GM19438 (cell line): ENCODE measurements around the gene HBE1.
A peak's percentile ranks its signal among the peaks of the same experiment; 100 is the strongest.
"Not testable (repeated sequence)": the region's sequence is repeated elsewhere in the genome, so short reads cannot be mapped to it uniquely, and the experiment has no call there.

Experiments used
- ATAC-seq: cut with Tn5 transposase; IDR thresholded peaks from one replicate; pipeline ENCODE4 v1.9.1; 2021; ENCODE audit warnings: low read depth; ENCODE audit not compliant: unreplicated experiment

The HBE1 gene

GRCh38 chr11:5254646-5255413 is 14.9 kb downstream of the HBE1 start, which contains the start of gene HBG2:
TSS of gene HBG2 (minus strand) at chr11:5254781. CDS start at chr11:5254728, 53 bp downstream.
- not testable (repeated sequence) for ATAC-seq

DNA sequence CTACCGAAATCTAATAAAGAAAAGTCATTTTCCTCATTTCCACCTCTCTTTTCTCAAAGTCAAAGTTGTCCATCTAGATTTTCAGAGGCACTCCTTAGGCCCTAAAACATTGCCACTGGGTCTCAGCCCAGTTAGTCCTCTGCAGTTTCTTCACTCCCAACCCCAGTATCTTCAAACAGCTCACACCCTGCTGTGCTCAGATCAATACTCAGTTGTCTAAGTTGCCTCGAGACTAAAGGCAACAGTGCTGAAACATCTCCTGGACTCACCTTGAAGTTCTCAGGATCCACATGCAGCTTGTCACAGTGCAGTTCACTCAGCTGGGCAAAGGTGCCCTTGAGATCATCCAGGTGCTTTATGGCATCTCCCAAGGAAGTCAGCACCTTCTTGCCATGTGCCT is 15.7 kb downstream of the HBE1 start:
- not testable (repeated sequence) for ATAC-seq

DNA sequence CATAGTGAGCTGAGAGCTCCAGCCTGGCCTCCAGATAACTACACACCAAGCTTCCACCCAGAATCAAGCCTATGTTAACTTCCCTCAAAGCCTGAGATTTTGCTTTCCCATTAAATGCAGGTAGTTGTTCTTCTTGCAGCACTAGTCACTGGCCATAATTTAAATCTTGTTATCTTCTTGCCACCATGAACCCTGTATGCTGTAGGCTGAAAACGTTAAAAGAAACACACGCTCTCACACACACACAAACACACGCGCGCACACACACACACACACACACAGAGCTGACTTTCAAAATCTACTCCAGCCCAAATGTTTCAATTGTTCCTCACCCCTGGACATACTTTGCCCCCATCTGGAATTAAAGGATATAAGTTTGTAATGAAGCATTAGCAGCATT is 16.3 kb downstream of the HBE1 start:
- not testable (repeated sequence) for ATAC-seq

DNA sequence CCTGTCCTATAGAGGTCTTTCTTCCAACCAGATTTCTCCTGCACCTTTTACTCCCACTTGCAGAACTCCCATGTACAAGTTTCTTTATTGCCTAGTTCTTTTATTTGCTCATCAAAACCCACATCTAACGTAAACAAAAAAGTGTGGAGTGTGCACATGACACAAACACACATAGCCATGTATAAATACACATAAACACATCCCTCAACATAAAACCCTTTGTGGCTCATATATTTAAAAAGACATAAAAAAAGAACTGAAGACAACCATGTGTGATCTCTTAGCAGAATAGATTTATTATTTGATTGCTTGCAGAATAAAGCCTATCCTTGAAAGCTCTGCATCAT is 16.9 kb downstream of the HBE1 start:
- no peak for ATAC-seq

- ATAC-seq, result no peak
Observed at GRCh38 chr11:5252192-5252918, 17.4 kb downstream of the HBE1 start.

GRCh38 chr11:5251746-5252145 is 18.0 kb downstream of the HBE1 start:
- ATAC-seq, result no peak

GRCh38 chr11:5250543-5251204 is 19.1 kb downstream of the HBE1 start:
- no peak for ATAC-seq

- not testable (repeated sequence) for ATAC-seq
Observed at GRCh38 chr11:5249807-5250396, 19.8 kb downstream of the HBE1 start, which contains the start of gene HBG1. TSS of gene HBG1 (minus strand) at chr11:5249857. CDS start at chr11:5249804, 53 bp downstream.

GRCh38 chr11:5248498-5248897 is 21.2 kb downstream of the HBE1 start:
- ATAC-seq, result not testable (repeated sequence)

DNA sequence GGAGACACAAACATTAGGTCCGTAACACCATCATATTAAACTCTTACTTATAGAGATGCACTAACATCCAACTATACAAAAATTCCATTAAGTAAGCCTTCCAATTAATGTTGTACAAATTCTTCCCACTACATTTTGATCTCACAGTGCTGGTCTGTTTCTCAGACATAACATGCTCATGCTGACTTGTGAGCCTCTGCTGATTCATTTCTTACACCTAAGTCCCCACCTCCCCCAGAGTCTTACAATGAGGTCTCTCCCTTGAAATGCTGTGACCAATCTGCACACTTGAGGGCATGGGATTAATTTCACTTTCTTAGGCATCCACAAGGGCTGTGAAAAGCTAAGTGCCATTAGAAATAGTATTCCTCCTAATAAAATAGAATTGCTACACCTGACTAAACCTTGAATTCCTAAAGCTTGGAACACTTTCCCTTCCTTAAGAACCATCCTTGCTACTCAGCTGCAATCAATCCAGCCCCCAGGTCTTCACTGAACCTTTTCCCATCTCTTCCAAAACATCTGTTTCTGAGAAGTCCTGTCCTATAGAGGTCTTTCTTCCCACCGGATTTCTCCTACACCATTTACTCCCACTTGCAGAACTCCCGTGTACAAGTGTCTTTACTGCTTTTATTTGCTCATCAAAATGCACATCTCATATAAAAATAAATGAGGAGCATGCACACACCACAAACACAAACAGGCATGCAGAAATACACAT is 22.1 kb downstream of the HBE1 start:
- no peak for ATAC-seq

DNA sequence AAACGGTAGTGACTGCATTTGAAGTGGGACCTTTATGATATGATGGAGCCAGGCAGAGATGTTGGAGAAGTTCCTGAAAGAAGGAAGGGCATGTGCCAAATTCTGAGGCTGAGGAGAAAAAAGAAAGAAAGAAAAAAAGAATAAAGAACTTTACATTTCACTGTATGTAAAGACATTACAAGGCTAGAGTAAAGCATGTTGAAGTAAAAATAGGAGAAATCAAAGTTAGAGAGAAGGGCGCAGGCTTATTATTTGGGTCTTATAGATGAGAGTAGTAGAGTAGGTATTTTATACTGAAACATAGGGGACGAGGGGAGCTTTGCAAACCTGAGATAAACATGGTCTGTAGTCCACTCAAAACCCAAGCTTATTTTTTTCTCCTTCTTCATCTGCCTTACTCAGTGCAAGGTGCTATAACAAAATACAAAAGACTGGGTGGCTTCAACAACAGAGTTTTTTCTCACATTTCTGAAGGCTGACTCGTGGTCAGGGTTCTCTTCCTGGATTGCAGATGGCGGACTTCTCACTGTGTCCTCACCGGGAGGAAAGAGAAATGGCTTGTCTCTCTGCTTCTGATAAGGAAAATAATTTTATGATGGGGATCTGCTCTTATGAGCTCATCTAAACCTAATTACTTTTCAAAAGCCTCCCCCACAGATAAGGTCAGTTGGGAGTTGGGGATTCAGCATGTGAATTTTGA is 22.8 kb downstream of the HBE1 start:
- no peak for ATAC-seq

DNA sequence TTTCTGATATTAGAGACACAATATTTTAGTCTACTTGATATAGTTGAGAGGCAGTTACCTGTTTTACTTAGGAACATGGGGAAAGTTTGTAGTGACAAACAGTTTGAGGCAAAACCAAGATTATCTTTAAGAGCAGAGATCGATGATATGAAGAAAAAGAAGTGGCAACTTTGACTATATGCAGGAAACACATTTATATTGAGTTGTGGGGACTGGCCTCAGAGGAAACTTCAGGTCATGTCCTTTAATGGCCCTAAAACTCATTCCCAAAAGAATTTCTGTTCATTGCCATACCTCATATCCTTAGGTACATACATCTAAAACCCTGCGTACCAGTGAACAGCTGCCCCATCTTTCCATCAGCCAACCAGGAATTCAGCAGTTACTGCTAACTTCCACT is 24.6 kb downstream of the HBE1 start:
- no peak for ATAC-seq

DNA sequence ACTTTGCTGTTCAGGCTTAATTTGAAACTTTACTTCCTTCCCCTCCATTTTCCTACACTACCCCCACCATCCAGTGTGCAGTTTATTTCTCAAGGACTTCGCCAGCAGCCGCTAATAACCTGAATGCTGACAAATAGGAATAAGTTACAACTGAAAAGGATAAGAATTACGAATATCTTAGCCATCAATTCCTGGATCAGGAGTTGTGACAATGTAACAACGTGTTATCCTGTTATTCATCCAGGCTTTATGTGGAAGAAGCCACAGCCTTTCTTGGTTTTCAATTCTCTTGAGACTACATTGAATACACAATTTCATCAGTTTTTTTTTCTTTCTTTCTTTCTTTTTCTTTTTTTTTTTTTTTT is 25.9 kb downstream of the HBE1 start:
- ATAC-seq, result no peak

- ATAC-seq, result peak; percentile 64
Observed at GRCh38 chr11:5242933-5243815, 26.6 kb downstream of the HBE1 start.

DNA sequence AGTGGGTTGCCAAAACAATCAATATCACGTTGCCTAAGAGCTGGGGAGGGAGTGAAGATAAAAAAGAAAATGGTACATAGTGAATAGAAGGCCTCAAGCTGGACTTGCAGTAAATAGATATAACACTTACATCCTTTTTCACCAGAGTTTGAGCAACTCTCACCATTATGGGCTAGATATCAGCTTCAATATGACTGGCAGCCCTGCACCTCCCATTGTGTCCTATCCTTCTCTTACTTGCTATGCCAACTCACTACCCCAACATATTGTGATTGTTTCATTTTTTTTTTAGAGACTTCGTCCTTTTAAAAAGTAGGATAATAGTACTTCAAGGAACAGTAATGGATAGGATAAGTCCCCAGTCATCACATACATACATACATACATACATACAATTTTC is 27.5 kb downstream of the HBE1 start:
- no peak for ATAC-seq

DNA sequence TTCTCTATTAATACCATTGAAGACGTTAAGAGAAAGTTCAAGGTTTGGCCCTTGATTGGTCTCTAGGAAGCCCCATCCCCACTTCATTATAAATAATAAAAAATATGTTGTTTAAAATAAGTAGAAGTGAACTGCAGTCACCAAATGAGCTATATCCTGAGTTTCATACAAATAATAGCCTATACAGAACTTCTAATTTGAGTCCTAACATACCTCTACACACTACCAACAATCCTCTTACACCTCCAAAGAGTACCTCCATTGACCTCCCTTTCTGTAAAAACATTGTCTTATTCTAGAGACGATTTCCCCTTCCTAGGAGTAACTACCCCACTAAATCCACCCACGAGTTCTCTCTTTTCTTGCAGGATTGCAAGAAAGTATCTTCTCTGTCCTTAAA is 28.3 kb downstream of the HBE1 start:
- no peak for ATAC-seq

- no peak for ATAC-seq
Observed at GRCh38 chr11:5240458-5240857, 29.3 kb downstream of the HBE1 start.

GRCh38 chr11:5240056-5240455 is 29.7 kb downstream of the HBE1 start:
- ATAC-seq, result no peak

DNA sequence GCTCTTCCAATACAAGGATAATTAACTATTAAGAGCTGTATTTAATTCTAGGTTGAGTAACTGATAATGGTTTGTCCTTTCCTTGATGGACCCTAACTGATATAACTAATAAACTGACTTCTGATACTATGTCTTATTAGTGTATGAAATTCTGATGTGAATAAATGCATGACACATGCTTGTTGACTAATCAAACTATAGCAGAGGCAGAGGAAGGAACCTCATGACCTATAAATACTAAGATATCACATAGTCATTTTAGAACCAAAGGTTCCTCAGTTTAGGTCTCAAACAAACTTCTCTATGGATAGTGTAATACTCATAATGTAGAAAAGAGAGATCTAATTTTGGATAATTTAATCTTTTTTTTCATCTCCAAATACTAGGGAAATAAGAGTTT is 30.7 kb downstream of the HBE1 start:
- ATAC-seq, result no peak
